ENCODE data around the gene MICAL2.

The MICAL2 gene

DNA sequence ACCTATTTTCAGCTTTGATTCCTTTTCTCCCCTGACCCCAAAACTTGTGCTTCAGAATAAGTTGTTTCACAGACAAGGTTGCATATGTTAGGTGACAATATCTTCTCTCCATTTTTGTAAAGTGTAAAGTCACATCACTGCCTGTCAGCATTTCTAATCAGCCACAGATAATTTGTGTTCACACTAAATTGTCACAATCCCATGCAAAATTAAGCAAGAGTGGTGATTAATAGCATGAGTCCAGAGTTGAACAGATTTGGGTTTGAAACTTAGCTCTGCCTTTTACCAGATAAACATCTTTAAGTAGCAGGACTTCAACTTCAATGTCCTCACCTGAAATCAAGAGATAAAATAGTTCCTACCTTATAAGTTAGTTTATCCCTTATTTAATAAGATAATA is 80.1 kb downstream of the MICAL2 start (continued):
- TF ChIP-seq ZNF70 (CRISPR knock-in tag; IDR thresholded peaks at IDR 0.05) (no peak), CSDC2 (CRISPR knock-in tag; IDR thresholded peaks at IDR 0.05) (no peak), TCF4 (CRISPR knock-in tag; IDR thresholded peaks at IDR 0.05; ENCODE audit: borderline replicate concordance) (no peak)

DNA sequence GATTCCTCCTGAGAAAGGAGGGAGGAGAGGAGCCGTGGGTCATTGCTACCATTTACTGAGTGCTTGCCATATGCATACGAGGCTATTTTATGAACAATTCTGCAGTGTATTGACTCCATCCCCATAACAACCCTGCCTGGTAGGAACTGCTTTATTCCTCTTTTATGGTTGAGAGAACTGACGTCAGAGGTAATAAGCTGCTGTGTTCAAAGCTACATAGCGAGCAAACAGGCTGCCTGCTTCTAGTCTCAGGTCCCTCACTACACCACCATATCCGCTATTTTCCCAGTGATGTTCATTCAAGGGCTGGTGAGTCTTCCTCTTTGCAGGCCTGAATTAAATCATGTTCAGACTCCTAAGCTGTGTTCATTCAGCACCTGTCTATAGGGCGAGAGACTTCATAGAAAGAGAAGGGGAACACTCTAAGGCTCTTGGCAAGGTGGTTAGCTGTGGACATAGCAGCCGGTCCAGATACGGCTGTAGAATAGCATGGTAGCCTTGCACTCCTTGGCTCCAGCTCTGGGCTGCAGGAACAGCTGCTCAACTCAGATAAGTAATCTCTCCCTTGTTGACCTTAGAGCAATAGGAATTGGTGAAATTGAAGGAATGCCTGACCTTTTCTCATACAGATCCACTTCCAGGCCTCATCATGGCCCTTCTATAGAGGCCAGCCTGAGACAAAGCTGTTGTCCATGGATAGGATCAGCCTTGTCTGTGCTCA is 82.6 kb downstream of the MICAL2 start:
- TF ChIP-seq PPARA (CRISPR knock-in tag; IDR thresholded peaks at IDR 0.05; ENCODE audit: borderline replicate concordance) (no peak), OSR1 (CRISPR knock-in tag; IDR thresholded peaks at IDR 0.05) (no peak), TOX (CRISPR knock-in tag; IDR thresholded peaks at IDR 0.05; ENCODE audit: borderline replicate concordance) (no peak), CSDC2 (CRISPR knock-in tag; IDR thresholded peaks at IDR 0.05) (no peak)
- TF ChIP-seq, protein P1, sequence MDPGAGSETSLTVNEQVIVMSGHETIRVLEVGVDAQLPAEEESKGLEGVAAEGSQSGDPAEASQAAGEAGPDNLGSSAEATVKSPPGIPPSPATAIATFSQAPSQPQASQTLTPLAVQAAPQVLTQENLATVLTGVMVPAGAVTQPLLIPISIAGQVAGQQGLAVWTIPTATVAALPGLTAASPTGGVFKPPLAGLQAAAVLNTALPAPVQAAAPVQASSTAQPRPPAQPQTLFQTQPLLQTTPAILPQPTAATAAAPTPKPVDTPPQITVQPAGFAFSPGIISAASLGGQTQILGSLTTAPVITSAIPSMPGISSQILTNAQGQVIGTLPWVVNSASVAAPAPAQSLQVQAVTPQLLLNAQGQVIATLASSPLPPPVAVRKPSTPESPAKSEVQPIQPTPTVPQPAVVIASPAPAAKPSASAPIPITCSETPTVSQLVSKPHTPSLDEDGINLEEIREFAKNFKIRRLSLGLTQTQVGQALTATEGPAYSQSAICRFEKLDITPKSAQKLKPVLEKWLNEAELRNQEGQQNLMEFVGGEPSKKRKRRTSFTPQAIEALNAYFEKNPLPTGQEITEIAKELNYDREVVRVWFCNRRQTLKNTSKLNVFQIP (CRISPR knock-in tag; IDR thresholded peaks at IDR 0.05; ENCODE audit: borderline replicate concordance, low read depth), result no peak
- no peak for ATAC-seq

GRCh38 chr11:12193515-12194336 is 83.3 kb downstream of the MICAL2 start:
- no peak for ATAC-seq
- TF ChIP-seq PATZ1 (CRISPR knock-in tag; IDR thresholded peaks at IDR 0.05; ENCODE audit: borderline replicate concordance) (no peak), PPARA (CRISPR knock-in tag; IDR thresholded peaks at IDR 0.05; ENCODE audit: borderline replicate concordance) (no peak), RARB (CRISPR knock-in tag; IDR thresholded peaks at IDR 0.05) (no peak), ZNF70 (CRISPR knock-in tag; IDR thresholded peaks at IDR 0.05) (no peak), ESRRG (CRISPR knock-in tag; IDR thresholded peaks at IDR 0.05) (no peak), ZNF565 (CRISPR knock-in tag; conservative IDR thresholded peaks at IDR 0.05; ENCODE audit: low read depth) (no peak)
- TF ChIP-seq, protein P2, sequence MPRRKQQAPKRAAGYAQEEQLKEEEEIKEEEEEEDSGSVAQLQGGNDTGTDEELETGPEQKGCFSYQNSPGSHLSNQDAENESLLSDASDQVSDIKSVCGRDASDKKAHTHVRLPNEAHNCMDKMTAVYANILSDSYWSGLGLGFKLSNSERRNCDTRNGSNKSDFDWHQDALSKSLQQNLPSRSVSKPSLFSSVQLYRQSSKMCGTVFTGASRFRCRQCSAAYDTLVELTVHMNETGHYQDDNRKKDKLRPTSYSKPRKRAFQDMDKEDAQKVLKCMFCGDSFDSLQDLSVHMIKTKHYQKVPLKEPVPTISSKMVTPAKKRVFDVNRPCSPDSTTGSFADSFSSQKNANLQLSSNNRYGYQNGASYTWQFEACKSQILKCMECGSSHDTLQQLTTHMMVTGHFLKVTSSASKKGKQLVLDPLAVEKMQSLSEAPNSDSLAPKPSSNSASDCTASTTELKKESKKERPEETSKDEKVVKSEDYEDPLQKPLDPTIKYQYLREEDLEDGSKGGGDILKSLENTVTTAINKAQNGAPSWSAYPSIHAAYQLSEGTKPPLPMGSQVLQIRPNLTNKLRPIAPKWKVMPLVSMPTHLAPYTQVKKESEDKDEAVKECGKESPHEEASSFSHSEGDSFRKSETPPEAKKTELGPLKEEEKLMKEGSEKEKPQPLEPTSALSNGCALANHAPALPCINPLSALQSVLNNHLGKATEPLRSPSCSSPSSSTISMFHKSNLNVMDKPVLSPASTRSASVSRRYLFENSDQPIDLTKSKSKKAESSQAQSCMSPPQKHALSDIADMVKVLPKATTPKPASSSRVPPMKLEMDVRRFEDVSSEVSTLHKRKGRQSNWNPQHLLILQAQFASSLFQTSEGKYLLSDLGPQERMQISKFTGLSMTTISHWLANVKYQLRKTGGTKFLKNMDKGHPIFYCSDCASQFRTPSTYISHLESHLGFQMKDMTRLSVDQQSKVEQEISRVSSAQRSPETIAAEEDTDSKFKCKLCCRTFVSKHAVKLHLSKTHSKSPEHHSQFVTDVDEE (CRISPR knock-in tag; IDR thresholded peaks at IDR 0.05), result no peak

GRCh38 chr11:12195768-12196167 is 85.4 kb downstream of the MICAL2 start:
- ATAC-seq, result no peak
- TF ChIP-seq, protein P2 (CRISPR knock-in tag; IDR thresholded peaks at IDR 0.05), result no peak
- no peak for TF ChIP-seq ARNTL (CRISPR knock-in tag; IDR thresholded peaks at IDR 0.05; ENCODE audit: borderline replicate concordance, low read depth)
- no peak for TF ChIP-seq ZFP30 (CRISPR knock-in tag; IDR thresholded peaks at IDR 0.05)
- TF ChIP-seq ZC3H10 (CRISPR knock-in tag; IDR thresholded peaks at IDR 0.05), result no peak
- no peak for TF ChIP-seq ZNF8 (CRISPR knock-in tag; IDR thresholded peaks at IDR 0.05)
- TF ChIP-seq TOX (CRISPR knock-in tag; IDR thresholded peaks at IDR 0.05; ENCODE audit: borderline replicate concordance), result no peak
- TF ChIP-seq OSR1 (CRISPR knock-in tag; IDR thresholded peaks at IDR 0.05), result no peak
- no peak for TF ChIP-seq PATZ1 (CRISPR knock-in tag; IDR thresholded peaks at IDR 0.05; ENCODE audit: borderline replicate concordance)
- no peak for TF ChIP-seq ZFP3 (CRISPR knock-in tag; IDR thresholded peaks at IDR 0.05)
- no peak for TF ChIP-seq CREB5 (CRISPR knock-in tag; IDR thresholded peaks at IDR 0.05; ENCODE audit: low read depth)
- TF ChIP-seq GLIS3 (CRISPR knock-in tag; IDR thresholded peaks at IDR 0.05), result no peak
- TF ChIP-seq, protein P1 (CRISPR knock-in tag; IDR thresholded peaks at IDR 0.05; ENCODE audit: borderline replicate concordance, low read depth), result no peak
